GM10266 (cell line): ENCODE results near the gene HLA-DOA.

ENCODE experiments used
- DNase-seq: peaks from one replicate; pipeline ENCODE4 v3.0.0; 2012; ENCODE audit errors: extremely low spot score
- TF ChIP-seq, protein P1 (sequence below): IDR thresholded peaks from 2 replicates; pipeline ENCODE4 v1.5.1; 2012; ENCODE audit warnings: mild to moderate bottlenecking, low read depth; ENCODE audit not compliant: control insufficient read depth, insufficient read depth; ENCODE audit errors: missing control alignments

HLA-DOA gene

DNA sequence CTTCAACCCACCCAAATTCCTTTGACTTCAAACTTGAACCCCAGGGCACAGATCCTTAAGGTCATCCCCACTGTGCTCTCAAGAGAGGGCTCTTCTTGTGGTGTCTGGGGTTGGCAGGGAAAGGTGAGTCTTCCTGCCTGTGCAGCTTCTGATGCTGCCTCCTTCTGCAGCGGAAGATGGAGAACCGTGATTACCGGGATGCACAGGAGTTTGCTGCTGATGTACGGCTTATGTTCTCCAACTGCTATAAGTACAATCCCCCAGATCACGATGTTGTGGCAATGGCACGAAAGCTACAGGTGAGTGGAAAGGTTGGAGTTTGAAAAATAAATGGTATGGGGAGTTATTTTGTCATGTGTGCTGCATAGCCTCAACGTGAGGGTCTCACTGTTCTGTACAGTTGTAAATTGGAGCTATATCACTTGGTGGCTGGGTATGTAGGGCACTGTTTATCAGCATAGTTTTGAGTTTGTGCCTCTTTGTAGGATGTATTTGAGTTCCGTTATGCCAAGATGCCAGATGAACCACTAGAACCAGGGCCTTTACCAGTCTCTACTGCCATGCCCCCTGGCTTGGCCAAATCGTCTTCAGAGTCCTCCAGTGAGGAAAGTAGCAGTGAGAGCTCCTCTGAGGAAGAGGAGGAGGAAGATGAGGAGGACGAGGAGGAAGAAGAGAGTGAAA, 32.0 kb downstream of the HLA-DOA start:
- DNase-seq, result no peak
- TF ChIP-seq, protein P1, sequence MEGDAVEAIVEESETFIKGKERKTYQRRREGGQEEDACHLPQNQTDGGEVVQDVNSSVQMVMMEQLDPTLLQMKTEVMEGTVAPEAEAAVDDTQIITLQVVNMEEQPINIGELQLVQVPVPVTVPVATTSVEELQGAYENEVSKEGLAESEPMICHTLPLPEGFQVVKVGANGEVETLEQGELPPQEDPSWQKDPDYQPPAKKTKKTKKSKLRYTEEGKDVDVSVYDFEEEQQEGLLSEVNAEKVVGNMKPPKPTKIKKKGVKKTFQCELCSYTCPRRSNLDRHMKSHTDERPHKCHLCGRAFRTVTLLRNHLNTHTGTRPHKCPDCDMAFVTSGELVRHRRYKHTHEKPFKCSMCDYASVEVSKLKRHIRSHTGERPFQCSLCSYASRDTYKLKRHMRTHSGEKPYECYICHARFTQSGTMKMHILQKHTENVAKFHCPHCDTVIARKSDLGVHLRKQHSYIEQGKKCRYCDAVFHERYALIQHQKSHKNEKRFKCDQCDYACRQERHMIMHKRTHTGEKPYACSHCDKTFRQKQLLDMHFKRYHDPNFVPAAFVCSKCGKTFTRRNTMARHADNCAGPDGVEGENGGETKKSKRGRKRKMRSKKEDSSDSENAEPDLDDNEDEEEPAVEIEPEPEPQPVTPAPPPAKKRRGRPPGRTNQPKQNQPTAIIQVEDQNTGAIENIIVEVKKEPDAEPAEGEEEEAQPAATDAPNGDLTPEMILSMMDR, result no peak

GRCh38 chr6:32976334-32977069, 32.9 kb downstream of the HLA-DOA start:
- no peak for DNase-seq
- TF ChIP-seq, protein P1, result no peak

- no peak for DNase-seq
- TF ChIP-seq, protein P1, result no peak
Observed at GRCh38 chr6:32975886-32976285, 33.5 kb downstream of the HLA-DOA start.

- TF ChIP-seq, protein P1, result no peak
- DNase-seq, result no peak
Observed at GRCh38 chr6:32974541-32975308, 34.7 kb downstream of the HLA-DOA start.

GRCh38 chr6:32974016-32974333, 35.4 kb downstream of the HLA-DOA start:
- DNase-seq, result no peak
- TF ChIP-seq, protein P1, result no peak

- TF ChIP-seq, protein P1, result no peak
- peak; percentile 38 for DNase-seq
Observed at GRCh38 chr6:32973144-32974015, 36.0 kb downstream of the HLA-DOA start.
